ENCODE results near the gene STAG1. TPM values are rescaled to one million over a fixed set of nuclear protein-coding genes. Genes with fewer than 3 reads are reported as not detected.

The STAG1 gene
- polyA plus RNA-seq, 1 experiment: 13.8 TPM

GRCh38 chr3:136694321-136694720, 57.9 kb downstream of the STAG1 start:
- no peaks in the 10 kb centered on the region for H3K36me3 ChIP-seq (ENCODE audit: control insufficient read depth, insufficient read depth, low read length)
- ChIA-PET POLR2A (interaction anchor here (0.6 kb wide), 1 partner anchor 615 kb away, joined by 5 read pairs; no protein-coding TSS in a partner anchor), CTCF (no interaction called here)
- no peaks in the 10 kb centered on the region for H3K27me3 ChIP-seq (ENCODE audit: control insufficient read depth, insufficient read depth, low read length)
- TF ChIP-seq CTCF (IDR thresholded peaks at IDR 0.05; ENCODE audit: insufficient read depth, low read depth, low read length): no peak
- no peak for DNase-seq (ENCODE audit: low read depth)
- H3K4me3 ChIP-seq (ENCODE audit: low read depth, low read length): no peak overlapping the region

DNA sequence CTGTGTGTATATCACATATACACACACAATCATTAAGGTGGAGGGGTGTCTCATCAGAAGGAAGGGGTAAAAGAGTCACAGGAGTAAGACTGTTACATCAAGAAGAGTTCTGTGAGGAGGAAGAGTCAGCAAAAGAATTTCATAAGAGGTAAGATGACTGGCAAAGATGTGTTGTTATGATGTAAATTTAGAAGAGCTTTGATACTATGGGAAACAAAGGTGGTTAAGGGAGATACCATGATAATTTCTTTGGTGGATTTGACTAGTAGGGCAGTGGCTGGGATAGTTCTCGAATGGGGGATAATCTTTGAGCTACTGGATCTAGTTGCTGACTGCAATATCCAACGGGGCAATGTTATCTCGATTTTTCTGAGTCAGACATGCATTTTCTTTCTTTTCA, 61.6 kb downstream of the STAG1 start:
- CTCF ChIA-PET: no interaction called here
- Histone ChIP-seq H3K27me3 (ENCODE audit: control insufficient read depth, insufficient read depth, low read length) (no peaks in the 10 kb centered on the region), H3K4me3 (ENCODE audit: low read depth, low read length) (no peak overlapping the region), H3K36me3 (ENCODE audit: control insufficient read depth, insufficient read depth, low read length) (no peaks in the 10 kb centered on the region)
- no peak for TF ChIP-seq CTCF (IDR thresholded peaks at IDR 0.05; ENCODE audit: insufficient read depth, low read depth, low read length)
- POLR2A ChIA-PET: no interaction called here
- no peak for DNase-seq (ENCODE audit: low read depth)

DNA sequence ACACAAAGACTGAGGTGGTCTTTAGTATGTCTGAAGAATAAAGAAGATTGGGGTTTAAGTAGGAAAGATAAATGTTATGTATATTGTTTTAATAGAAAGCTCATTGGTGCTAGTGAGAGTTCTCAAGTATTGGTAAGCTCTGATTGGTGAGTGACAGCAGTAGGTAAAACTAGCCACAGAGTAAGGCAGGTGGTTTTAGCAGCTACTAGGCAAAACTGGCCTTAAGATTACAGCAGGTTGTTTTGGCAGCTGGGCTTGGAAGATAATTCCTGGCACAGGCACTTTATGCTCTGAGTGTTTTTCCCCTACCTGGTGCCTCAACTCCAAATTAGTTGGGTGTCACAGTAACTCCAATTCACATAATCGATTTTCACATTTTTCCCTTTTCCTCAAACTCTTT, 66.3 kb downstream of the STAG1 start:
- TF ChIP-seq CTCF (IDR thresholded peaks at IDR 0.05; ENCODE audit: insufficient read depth, low read depth, low read length): no peak
- no peaks in the 10 kb centered on the region for H3K36me3 ChIP-seq (ENCODE audit: control insufficient read depth, insufficient read depth, low read length)
- CTCF ChIA-PET: no interaction called here
- H3K4me3 ChIP-seq (ENCODE audit: low read depth, low read length): no peak overlapping the region
- DNase-seq (ENCODE audit: low read depth): no peak
- no peaks in the 10 kb centered on the region for H3K27me3 ChIP-seq (ENCODE audit: control insufficient read depth, insufficient read depth, low read length)
- POLR2A ChIA-PET: no interaction called here

DNA sequence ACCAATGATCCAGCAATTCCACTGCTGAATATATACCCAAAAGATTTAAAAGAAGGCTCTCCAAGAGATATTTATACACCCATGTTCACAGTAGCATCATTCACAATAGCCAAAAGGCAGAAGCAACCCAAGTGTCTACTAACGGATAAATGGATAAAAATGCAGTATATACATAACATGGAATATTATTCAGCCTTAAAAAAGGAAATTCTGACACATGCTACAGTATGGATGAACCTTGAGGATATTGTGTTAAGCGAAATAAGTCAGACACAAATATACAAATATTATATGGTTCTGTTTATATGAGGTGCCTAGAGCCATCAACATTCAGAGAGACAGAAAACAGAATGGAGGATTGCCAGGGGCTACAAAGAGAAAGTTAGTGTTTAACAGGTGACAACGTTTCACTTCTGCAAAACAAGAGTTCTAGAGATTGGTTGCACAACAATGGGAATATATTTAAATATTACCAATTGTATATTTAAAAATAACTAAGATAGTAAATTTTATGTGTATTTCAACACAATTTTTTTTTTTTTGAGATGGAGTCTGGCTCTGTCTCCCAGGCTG, 69.4 kb downstream of the STAG1 start:
- POLR2A ChIA-PET: no interaction called here
- CTCF ChIA-PET: no interaction called here
- no peak for TF ChIP-seq CTCF (IDR thresholded peaks at IDR 0.05; ENCODE audit: insufficient read depth, low read depth, low read length)

DNA sequence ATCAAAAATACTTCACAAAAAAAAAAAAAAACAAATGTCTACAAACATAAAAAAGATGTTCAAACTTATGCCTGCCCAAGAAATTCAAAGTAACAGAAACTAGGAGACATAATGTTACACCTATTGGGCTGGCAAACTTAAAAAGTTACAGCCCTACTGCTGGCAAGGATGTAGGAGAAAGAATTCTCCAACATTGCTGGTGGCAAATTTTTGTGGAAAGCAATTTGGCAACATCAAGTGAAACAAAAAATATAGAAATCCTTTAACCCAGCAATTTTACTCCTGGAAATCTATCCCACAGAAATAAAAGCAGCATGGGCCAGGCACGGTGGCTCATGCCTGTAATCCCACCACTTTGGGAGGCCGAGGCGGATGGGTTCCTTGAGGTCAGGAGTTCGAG, 73.2 kb downstream of the STAG1 start:
- POLR2A ChIA-PET: no interaction called here
- no peak for TF ChIP-seq CTCF (IDR thresholded peaks at IDR 0.05; ENCODE audit: insufficient read depth, low read depth, low read length)
- no peak overlapping the region for H3K4me3 ChIP-seq (ENCODE audit: low read depth, low read length)
- no peaks in the 10 kb centered on the region for H3K27me3 ChIP-seq (ENCODE audit: control insufficient read depth, insufficient read depth, low read length)
- no peak for DNase-seq (ENCODE audit: low read depth)
- CTCF ChIA-PET: interaction anchor here (0.6 kb wide), 1 partner anchor 32 kb away, joined by 3 read pairs; no protein-coding TSS in a partner anchor
- H3K36me3 ChIP-seq (ENCODE audit: control insufficient read depth, insufficient read depth, low read length): no peaks in the 10 kb centered on the region

More for the DNA sequence above, 69.4 kb downstream of the STAG1 start:
- DNase-seq (ENCODE audit: low read depth): no peak
- no peaks in the 10 kb centered on the region for H3K36me3 ChIP-seq (ENCODE audit: control insufficient read depth, insufficient read depth, low read length)
- no peaks in the 10 kb centered on the region for H3K27me3 ChIP-seq (ENCODE audit: control insufficient read depth, insufficient read depth, low read length)
- no peak overlapping the region for H3K4me3 ChIP-seq (ENCODE audit: low read depth, low read length)

All from BJ (cell line).